Measurements from ENCODE around the gene ITPR2. TPM values are rescaled to one million over a fixed set of nuclear protein-coding genes. Genes with fewer than 3 reads are reported as not detected.
A peak's percentile ranks its signal among the peaks of the same experiment; 100 is the strongest.

Gene ITPR2
- total and polyA plus RNA-seq, 2 of the 13 experiments (the other 11 are each of a cell fraction or from before 2014, with no cell fraction given): 31.9 to 81.9 TPM

- TF ChIP-seq ZHX1 (CRISPR knock-in tag; IDR thresholded peaks at IDR 0.05; ENCODE audit: low read depth) (peak; percentile 81; the same call in 1 of the 2 replicates), CAMTA2 (CRISPR knock-in tag; IDR thresholded peaks at IDR 0.05; ENCODE audit: borderline replicate concordance) (no peak), RAD21 (CRISPR knock-in tag; IDR thresholded peaks at IDR 0.05) (peak; percentile 17; the same call in 1 of the 2 replicates), ZMAT3 (CRISPR knock-in tag; conservative IDR thresholded peaks at IDR 0.05) (no peak), FLYWCH1 (CRISPR knock-in tag; IDR thresholded peaks at IDR 0.05) (no peak), NFKBIZ (CRISPR knock-in tag; IDR thresholded peaks at IDR 0.05) (peak; percentile 81; the same call in 1 of the 2 replicates), FOSL1 (CRISPR knock-in tag; IDR thresholded peaks at IDR 0.05; ENCODE audit: borderline replicate concordance) (no peak), LBX2 (CRISPR knock-in tag; IDR thresholded peaks at IDR 0.05; ENCODE audit: borderline replicate concordance) (no peak), MIER2 (CRISPR knock-in tag; IDR thresholded peaks at IDR 0.05) (peak; percentile 41; the same call in 1 of the 2 replicates), HMGXB4 (CRISPR knock-in tag; IDR thresholded peaks at IDR 0.05; ENCODE audit: borderline replicate concordance in 1 of 2, low read depth in 1 of 2) (peak in 1 of 2 experiments; percentile 52; a peak in 1 of 4 replicates), HNRNPLL (IDR thresholded peaks at IDR 0.05; ENCODE audit: low read depth, low read length, poor library complexity, severe bottlenecking) (no peak), TP53 (CRISPR knock-in tag; conservative IDR thresholded peaks at IDR 0.05) (no peak), HNF1B (CRISPR knock-in tag; IDR thresholded peaks at IDR 0.05) (peak; percentile 95), ZBTB43 (CRISPR knock-in tag; conservative IDR thresholded peaks at IDR 0.05) (peak; percentile 94), PCBP2 (optimal IDR thresholded peaks at IDR 0.05; ENCODE audit: low read depth, low read length, poor library complexity, severe bottlenecking) (no peak), SIN3A (IDR thresholded peaks at IDR 0.05; ENCODE audit: borderline replicate concordance, low read depth, low read length) (no peak), ZFP82 (CRISPR knock-in tag; IDR thresholded peaks at IDR 0.05; ENCODE audit: borderline replicate concordance) (no peak), MTA3 (CRISPR knock-in tag; IDR thresholded peaks at IDR 0.05) (no peak), NR2F1 (CRISPR knock-in tag; IDR thresholded peaks at IDR 0.05) (peak; percentile 50 to 70; a peak in 3 of 4 replicates), RNF2 (conservative IDR thresholded peaks at IDR 0.05; ENCODE audit: low read depth) (no peak), ARNT (IDR thresholded peaks at IDR 0.05) (no peak)
These were observed 88.1 kb downstream of the ITPR2 start (continued) for GRCh38 chr12:26744697-26745440.
